PC-3 (cell line): ENCODE data around the gene UHRF1. TPM values are rescaled to one million over a fixed set of nuclear protein-coding genes. Genes with fewer than 3 reads are reported as not detected.

Experiments
- ATAC-seq: fragments of 200-7000 bp; cut with Tn5 transposase; 2 replicates; pipeline ENCODE4 v1.9.1; 2020; ENCODE audit warnings: mild to moderate bottlenecking, moderate library complexity
- BruUV-seq: library from RNA; stranded (reverse); fragments of 400-500 nt; replicated peaks from 2 replicates; lab custom pipeline; 2021; lab: Mats Ljungman, UMichigan
- CTCF ChIA-PET: fragments of 300-600 bp; sonication (Branson Sonifier 250); formaldehyde crosslinking; loops from one replicate; lab custom pipeline; 2022; ENCODE audit warnings: antibody characterized with exemption; lab: Charles Lee
- POLR2A ChIA-PET: fragments of 300-600 bp; sonication (Branson Sonifier 250); formaldehyde crosslinking; loops from one replicate; lab custom pipeline; 2022; ENCODE audit warnings: antibody characterized with exemption; ENCODE audit not compliant: unreplicated experiment; lab: Charles Lee
- DNase-seq: peaks from one replicate; pipeline ENCODE4 v3.0.0-alpha.2; 2015
- H2AFZ ChIP-seq: fragments of 300-600 bp; sonication (generic); 2 replicates; pipeline ENCODE4 v1.6.0; 2016; ENCODE audit warnings: antibody characterized with exemption, low read length
- H3F3A ChIP-seq: fragments of 300-600 bp; sonication (generic); one replicate; pipeline ENCODE4 v1.6.0; 2017; ENCODE audit warnings: antibody characterized with exemption, low read length, control low read depth, mild to moderate bottlenecking; ENCODE audit not compliant: unreplicated experiment
- H3K27ac ChIP-seq: fragments of 300-600 bp; sonication (generic); 2 replicates; pipeline ENCODE4 v1.5.1; 2016; ENCODE audit warnings: mild to moderate bottlenecking, low read length
- H3K27me3 ChIP-seq: fragments of 300-600 bp; sonication (generic); 2 replicates; pipeline ENCODE4 v1.6.1; 2016; ENCODE audit warnings: low read length, mixed read lengths
- H3K36me3 ChIP-seq: fragments of 300-600 bp; sonication (generic); 2 replicates; pipeline ENCODE4 v1.6.1; 2016; ENCODE audit warnings: low read depth, mixed run types, low read length, mixed read lengths
- H3K4me1 ChIP-seq: fragments of 300-600 bp; sonication (generic); 2 replicates; pipeline ENCODE4 v1.5.1; 2016; ENCODE audit warnings: low read length; ENCODE audit not compliant: insufficient read depth
- H3K4me2 ChIP-seq: fragments of 300-600 bp; sonication (generic); 2 replicates; pipeline ENCODE4 v1.6.0; 2016; ENCODE audit warnings: low read length
- H3K4me3 ChIP-seq: fragments of 300-600 bp; sonication (generic); 2 replicates; pipeline ENCODE4 v1.5.1; 2016; ENCODE audit warnings: mild to moderate bottlenecking, low read length, mixed read lengths
- H3K79me2 ChIP-seq: fragments of 300-600 bp; sonication (generic); 2 replicates; pipeline ENCODE4 v1.6.1; 2017; ENCODE audit warnings: low read length, mixed read lengths
- H3K9ac ChIP-seq: fragments of 300-600 bp; sonication (generic); 2 replicates; pipeline ENCODE4 v1.6.0; 2016; ENCODE audit warnings: mild to moderate bottlenecking, low read length
- H3K9me2 ChIP-seq: fragments of 300-600 bp; sonication (generic); replicated peaks from 2 replicates; pipeline ENCODE4 v1.6.1; 2016; ENCODE audit warnings: mixed run types, low read length, mixed read lengths
- H3K9me3 ChIP-seq: fragments of 300-600 bp; sonication (generic); 2 replicates; pipeline ENCODE4 v1.6.1; 2016; ENCODE audit warnings: low read length, mixed read lengths
- H4K20me1 ChIP-seq: fragments of 300-600 bp; sonication (generic); 2 replicates; pipeline ENCODE4 v1.6.1; 2016; ENCODE audit warnings: low read length, mixed read lengths
- CTCF ChIP-seq: fragments of 300-600 bp; sonication (generic); conservative IDR thresholded peaks from 2 replicates; pipeline ENCODE4 v1.5.1; 2017; ENCODE audit warnings: antibody characterized with exemption, low read depth, mild to moderate bottlenecking, low read length
- EZH2 ChIP-seq: fragments of 300-600 bp; sonication (generic); IDR thresholded peaks from one replicate; pipeline ENCODE4 v1.6.1; 2017; ENCODE audit warnings: antibody characterized with exemption, mild to moderate bottlenecking, low read length; ENCODE audit not compliant: unreplicated experiment
- EZH2phosphoT487 ChIP-seq: fragments of 300-600 bp; sonication (generic); IDR thresholded peaks from 2 replicates; pipeline ENCODE4 v1.6.1; 2018; ENCODE audit warnings: mild to moderate bottlenecking, antibody characterized with exemption, low read length, borderline replicate concordance
- intact Hi-C: fragments of 100-400 bp; cut with micrococcal nuclease; formaldehyde crosslinking; loops from 2 replicates; pipeline ENCODE4 v1.9.0; 2023
- total RNA-seq: library from RNA; depleted of rRNA; stranded (reverse); fragments of >200 nt; gene quantifications from 2 replicates; pipeline ENCODE4 v1.2.3, GENCODE V29; 2014

UHRF1 gene
- total RNA-seq, 1 experiment from 2014 or later: 163 TPM

GRCh38 chr19:4908781-4909155 is 533 bp upstream of the UHRF1 start:
- no peak for ATAC-seq
- intact Hi-C loops: no loop called here
- peak overlapping the region; percentile 78; the same call in 1 of the 2 replicates for H3K4me3 ChIP-seq

GRCh38 chr19:4909897-4910593 is 744 bp downstream of the UHRF1 start:
- Histone ChIP-seq H3F3A (peaks cover 15% of the 10 kb centered on the region), H3K4me2 (peak overlapping the region; percentile 96), H3K9me3 (no peaks in the 10 kb centered on the region), H3K9ac (peak overlapping the region; percentile 95), H2AFZ (peak overlapping the region; percentile 64), H3K9me2 (no peaks in the 10 kb centered on the region), H3K36me3 (peaks cover 13% of the 10 kb centered on the region; the same call in 1 of the 2 replicates), H3K27me3 (no peaks in the 10 kb centered on the region), H3K79me2 (peaks cover 48% of the 10 kb centered on the region), H3K4me3 (peak overlapping the region; percentile 78), H3K27ac (peak overlapping the region; percentile 81), H3K4me1 (peaks cover 49% of the 10 kb centered on the region), H4K20me1 (peaks cover 15% of the 10 kb centered on the region; the same call in 1 of the 2 replicates)
- TF ChIP-seq EZH2 (no peak), EZH2phosphoT487 (no peak), CTCF (no peak)
- CTCF ChIA-PET: no interaction called here
- DNase-seq (peak; percentile 95), ATAC-seq (peak; percentile 54)
- no TSS peak for BruUV-seq
- POLR2A ChIA-PET: no interaction called here
- intact Hi-C loops: no loop called here

More at GRCh38 chr19:4908781-4909155, 533 bp upstream of the UHRF1 start:
- no peaks in the 10 kb centered on the region for H3K9me2 ChIP-seq
- H3K27ac ChIP-seq: no peak overlapping the region
- TF ChIP-seq EZH2phosphoT487 (no peak), EZH2 (no peak)
- no peaks in the 10 kb centered on the region for H3K27me3 ChIP-seq
- ChIA-PET POLR2A (no interaction called here), CTCF (interaction anchor here (0.6 kb wide), 1 partner anchor 585 kb away, joined by 3 read pairs; no protein-coding TSS in a partner anchor)
- peak overlapping the region; percentile 95 for H3K9ac ChIP-seq
- peaks cover 10% of the 10 kb centered on the region; the same call in 1 of the 2 replicates for H4K20me1 ChIP-seq
- peak overlapping the region; percentile 96 for H3K4me2 ChIP-seq
- H3F3A ChIP-seq: peaks cover 6% of the 10 kb centered on the region
- H2AFZ ChIP-seq: peak overlapping the region; percentile 64
- BruUV-seq: no TSS peak
- peaks cover 36% of the 10 kb centered on the region for H3K4me1 ChIP-seq
- no peaks in the 10 kb centered on the region for H3K9me3 ChIP-seq
- DNase-seq: no peak
- peaks cover 8% of the 10 kb centered on the region; the same call in 1 of the 2 replicates for H3K36me3 ChIP-seq
- peaks cover 37% of the 10 kb centered on the region for H3K79me2 ChIP-seq

- peak overlapping the region; percentile 96 for H3K4me2 ChIP-seq
- intact Hi-C loops: loop anchor here (1.0 kb wide), 1 partner anchor 38 kb away; no protein-coding TSS in a partner anchor
- POLR2A ChIA-PET: interaction anchor here (0.5 kb wide), 1 partner anchor 38 kb away, joined by 6 read pairs; no protein-coding TSS in a partner anchor
- peaks cover 19% of the 10 kb centered on the region for H4K20me1 ChIP-seq
- H3K79me2 ChIP-seq: peaks cover 54% of the 10 kb centered on the region
- CTCF ChIA-PET: interaction anchor here (0.6 to 2.5 kb wide), 10 partner anchors 35 to 214 kb away, joined by 3 to 40 read pairs (median 5); partner anchors contain the start of genes KDM4B and PLIN3
- peak overlapping the region; percentile 81 for H3K27ac ChIP-seq
- H3F3A ChIP-seq: peaks cover 15% of the 10 kb centered on the region
- ATAC-seq: peak; percentile 3
- peaks cover 55% of the 10 kb centered on the region for H3K4me1 ChIP-seq
- H3K9me3 ChIP-seq: no peaks in the 10 kb centered on the region
- peak; percentile 80 for DNase-seq
- H3K27me3 ChIP-seq: no peaks in the 10 kb centered on the region
- peak overlapping the region; percentile 95 for H3K9ac ChIP-seq
- H3K4me3 ChIP-seq: peak overlapping the region; percentile 78
- TF ChIP-seq EZH2phosphoT487: no peak
- TF ChIP-seq EZH2: no peak
- no peak for TF ChIP-seq CTCF
- H3K36me3 ChIP-seq: peaks cover 16% of the 10 kb centered on the region; the same call in 1 of the 2 replicates
- H3K9me2 ChIP-seq: no peaks in the 10 kb centered on the region
- BruUV-seq: TSS peak; percentile 75
- peak overlapping the region; percentile 64 for H2AFZ ChIP-seq
Measured at GRCh38 chr19:4910594-4911281, 1.4 kb downstream of the UHRF1 start.
